Neutrophil (primary cell): ENCODE data around the gene CFAP65.

Source experiments
- H3K27ac ChIP-seq: fragments of 200-600 bp; sonication (generic); 2 replicates; pipeline ENCODE4 v1.5.1; 2016; ENCODE audit warnings: mild to moderate bottlenecking, moderate library complexity
- H3K27me3 ChIP-seq: fragments of 200-600 bp; sonication (generic); 2 replicates; pipeline ENCODE4 v1.6.0; 2016; ENCODE audit warnings: mild to moderate bottlenecking
- H3K36me3 ChIP-seq: fragments of 200-600 bp; sonication (generic); 2 replicates; pipeline ENCODE4 v1.5.1; 2017
- H3K4me1 ChIP-seq, 2 experiments: fragments of 200-600 bp in 1 of 2; sonication (generic) in 1 of 2; 1 replicate in 1 of 2; 2 replicates in 1 of 2; pipeline versions ENCODE4 v1.5.1 to v1.6.1; 2013 to 2016; ENCODE audit warnings: low read depth in 1 of 2, low read length in 1 of 2, mild to moderate bottlenecking in 1 of 2, moderate library complexity in 1 of 2; ENCODE audit not compliant: control insufficient read depth in 1 of 2, insufficient read depth in 1 of 2
- H3K4me3 ChIP-seq, 2 experiments: fragments of 200-600 bp in 1 of 2; sonication (generic) in 1 of 2; 1 replicate in 1 of 2; 2 replicates in 1 of 2; pipeline ENCODE4 v1.5.1; 2013 to 2016; ENCODE audit warnings: low read depth in 1 of 2, low read length in 1 of 2, mild to moderate bottlenecking in 1 of 2, moderate library complexity in 1 of 2
- H3K9me3 ChIP-seq: fragments of 200-600 bp; sonication (generic); 2 replicates; pipeline ENCODE4 v1.5.1; 2016
- CTCF ChIP-seq: fragments of 200-600 bp; sonication (generic); IDR thresholded peaks from 2 replicates; pipeline ENCODE4 v1.5.1; 2016; ENCODE audit warnings: antibody characterized with exemption

Gene CFAP65

GRCh38 chr2:218964041-218964771, 77.1 kb downstream of the CFAP65 start:
- TF ChIP-seq CTCF, result no peak
- Histone ChIP-seq H3K27me3 (peaks cover 96% of the 10 kb centered on the region), H3K27ac (no peak overlapping the region), H3K36me3 (no peaks in the 10 kb centered on the region), H3K9me3 (no peaks in the 10 kb centered on the region), H3K4me3 (no peak overlapping the region), H3K4me1 (peaks cover 0 to 4% of the 10 kb centered on the region in 2 experiments)

GRCh38 chr2:218963601-218964000, 77.7 kb downstream of the CFAP65 start:
- no peak overlapping the region for H3K27ac ChIP-seq
- H3K4me3 ChIP-seq, result no peak overlapping the region
- H3K9me3 ChIP-seq, result no peaks in the 10 kb centered on the region
- peaks cover 96% of the 10 kb centered on the region for H3K27me3 ChIP-seq
- no peaks in the 10 kb centered on the region for H3K36me3 ChIP-seq
- no peak for TF ChIP-seq CTCF
- peaks cover 0 to 4% of the 10 kb centered on the region in 2 experiments for H3K4me1 ChIP-seq

- Histone ChIP-seq H3K4me1 (peaks cover 0 to 4% of the 10 kb centered on the region in 2 experiments), H3K27me3 (peaks cover 96% of the 10 kb centered on the region), H3K4me3 (no peak overlapping the region), H3K9me3 (no peaks in the 10 kb centered on the region), H3K27ac (no peak overlapping the region), H3K36me3 (no peaks in the 10 kb centered on the region)
- TF ChIP-seq CTCF, result no peak
Measured at GRCh38 chr2:218962859-218963492, 78.3 kb downstream of the CFAP65 start.

GRCh38 chr2:218961651-218962570, 79.4 kb downstream of the CFAP65 start:
- H3K4me3 ChIP-seq, result no peak overlapping the region
- no peak for TF ChIP-seq CTCF
- peaks cover 96% of the 10 kb centered on the region for H3K27me3 ChIP-seq
- H3K9me3 ChIP-seq, result no peaks in the 10 kb centered on the region
- no peak overlapping the region for H3K27ac ChIP-seq
- peaks cover 0 to 4% of the 10 kb centered on the region in 2 experiments for H3K4me1 ChIP-seq
- H3K36me3 ChIP-seq, result no peaks in the 10 kb centered on the region

- TF ChIP-seq CTCF, result no peak
- no peaks in the 10 kb centered on the region for H3K9me3 ChIP-seq
- peaks cover 98% of the 10 kb centered on the region for H3K27me3 ChIP-seq
- no peak overlapping the region for H3K4me3 ChIP-seq
- H3K27ac ChIP-seq, result no peak overlapping the region
- peaks cover 0 to 4% of the 10 kb centered on the region in 2 experiments for H3K4me1 ChIP-seq
- H3K36me3 ChIP-seq, result no peaks in the 10 kb centered on the region
Measured at GRCh38 chr2:218961229-218961628, 80.1 kb downstream of the CFAP65 start.
